GM23338 (cell line): ENCODE measurements around the gene PPM1N. TPM values are rescaled to one million over a fixed set of nuclear protein-coding genes. Genes with fewer than 3 reads are reported as not detected.

Experiments
- ATAC-seq: fragments of 200-7000 bp; cut with Tn5 transposase; 3 replicates; pipeline ENCODE4 v1.9.1; 2020
- DNase-seq: peaks from one replicate; pipeline ENCODE4 v3.0.0-alpha.2; 2015; ENCODE audit warnings: low spot score
- H2AFZ ChIP-seq: fragments of 200-600 bp; sonication (generic); 2 replicates; pipeline ENCODE4 v1.8.0; 2016; ENCODE audit warnings: antibody characterized with exemption, mild to moderate bottlenecking, moderate library complexity
- H3F3A ChIP-seq: fragments of 200-600 bp; sonication (generic); replicated peaks from 2 replicates; pipeline ENCODE4 v1.8.0; 2017; ENCODE audit warnings: antibody characterized with exemption, mixed run types, low read depth
- H3K27ac ChIP-seq: fragments of 200-600 bp; sonication (generic); 2 replicates; pipeline ENCODE4 v1.6.1; 2016; ENCODE audit warnings: low read depth
- H3K27me3 ChIP-seq: fragments of 200-600 bp; sonication (generic); 2 replicates; pipeline ENCODE4 v1.8.0; 2016; ENCODE audit warnings: mild to moderate bottlenecking, mixed run types, moderate library complexity; ENCODE audit not compliant: insufficient read depth
- H3K36me3 ChIP-seq: fragments of 200-600 bp; sonication (generic); 2 replicates; pipeline ENCODE4 v1.8.0; 2016; ENCODE audit warnings: mild to moderate bottlenecking; ENCODE audit not compliant: insufficient read depth
- H3K4me1 ChIP-seq: fragments of 200-600 bp; sonication (generic); 2 replicates; pipeline ENCODE4 v1.8.0; 2016; ENCODE audit warnings: mild to moderate bottlenecking, moderate library complexity; ENCODE audit not compliant: insufficient read depth
- H3K4me2 ChIP-seq: fragments of 200-600 bp; sonication (generic); 2 replicates; pipeline ENCODE4 v1.7.1; 2017; ENCODE audit warnings: mixed run types
- H3K4me3 ChIP-seq: fragments of 200-600 bp; sonication (generic); 2 replicates; pipeline ENCODE4 v1.6.1; 2016; ENCODE audit warnings: mixed run types
- H3K79me2 ChIP-seq: fragments of 200-600 bp; sonication (generic); replicated peaks from 2 replicates; pipeline ENCODE4 v1.8.0; 2017; ENCODE audit warnings: mild to moderate bottlenecking; ENCODE audit not compliant: insufficient read depth
- H3K9me2 ChIP-seq: fragments of 200-600 bp; sonication (generic); 2 replicates; pipeline ENCODE4 v1.8.0; 2017; ENCODE audit not compliant: insufficient read depth
- H4K20me1 ChIP-seq: fragments of 200-600 bp; sonication (generic); replicated peaks from 2 replicates; pipeline ENCODE4 v1.8.0; 2017; ENCODE audit warnings: mild to moderate bottlenecking; ENCODE audit not compliant: insufficient read depth
- H3K27ac Mint-ChIP-seq: 2 replicates; pipeline ENCODE4 v1.8.0; 2020; ENCODE audit warnings: inconsistent platforms, mild to moderate bottlenecking, moderate library complexity, mixed read lengths
- H3K27me3 Mint-ChIP-seq: 3 replicates; pipeline ENCODE4 v1.8.0; 2022; ENCODE audit warnings: low read depth, mild to moderate bottlenecking, moderate library complexity, mixed read lengths, inconsistent platforms; ENCODE audit not compliant: insufficient read depth, poor library complexity
- H3K36me3 Mint-ChIP-seq: 3 replicates; pipeline ENCODE4 v1.8.0; 2021; ENCODE audit warnings: low read depth, mild to moderate bottlenecking, inconsistent platforms, moderate library complexity, mixed read lengths
- H3K4me1 Mint-ChIP-seq: 3 replicates; pipeline ENCODE4 v1.8.0; 2020; ENCODE audit warnings: mild to moderate bottlenecking, inconsistent platforms, mixed read lengths
- H3K4me3 Mint-ChIP-seq: 3 replicates; pipeline ENCODE4 v1.8.0; 2021; ENCODE audit warnings: moderate library complexity, mild to moderate bottlenecking, inconsistent platforms, mixed read lengths
- H3K9me3 Mint-ChIP-seq: 3 replicates; pipeline ENCODE4 v1.8.0; 2020; ENCODE audit warnings: moderate library complexity, mild to moderate bottlenecking, inconsistent platforms, mixed read lengths
- CREB1 ChIP-seq: fragments of 250-450 bp; sonication (Bioruptor Pico); IDR thresholded peaks from 2 replicates; pipeline ENCODE4 v1.5.0; 2020; ENCODE audit warnings: low read depth, mild to moderate bottlenecking, moderate library complexity
- JUNB ChIP-seq: IDR thresholded peaks from one replicate; pipeline ENCODE4 v1.6.1; 2016; ENCODE audit warnings: antibody characterized with exemption; ENCODE audit not compliant: unreplicated experiment
- NANOG ChIP-seq: IDR thresholded peaks from 2 replicates; pipeline ENCODE4 v1.6.1; 2016; ENCODE audit warnings: antibody characterized with exemption, borderline replicate concordance
- POLR2AphosphoS5 ChIP-seq: IDR thresholded peaks from 2 replicates; pipeline ENCODE4 v1.6.1; 2016; ENCODE audit warnings: antibody characterized with exemption, low read depth
- STAT1 ChIP-seq: IDR thresholded peaks from one replicate; pipeline ENCODE4 v1.6.1; 2016; ENCODE audit warnings: antibody characterized with exemption; ENCODE audit not compliant: unreplicated experiment
- ZNF114 ChIP-seq: fragments of 250-450 bp; sonication (Bioruptor Pico); IDR thresholded peaks from 2 replicates; pipeline ENCODE4 v1.5.0; 2020; ENCODE audit warnings: mild to moderate bottlenecking, moderate library complexity
- ZNF462 ChIP-seq: fragments of 250-450 bp; sonication (Bioruptor Pico); IDR thresholded peaks from 2 replicates; pipeline ENCODE4 v1.5.0; 2020; ENCODE audit warnings: mild to moderate bottlenecking, moderate library complexity
- polyA plus RNA-seq: library from polyadenylated mRNA; unstranded; fragments of >200 nt; fragmentation: Nextera tagmentation; extraction: Ambion mirVana; gene quantifications from 2 replicates; pipeline ENCODE4 v1.2.1, GENCODE V29; 2016
- total RNA-seq: library from RNA; depleted of rRNA; stranded (reverse); fragments of >200 nt; shearing (Covaris generic); gene quantifications from 2 replicates; pipeline ENCODE4 v1.2.3, GENCODE V29; 2014
- TF ChIP-seq, protein P1 (sequence below): IDR thresholded peaks from 2 replicates; pipeline ENCODE4 v1.6.1; 2016; ENCODE audit warnings: antibody characterized with exemption
- TF ChIP-seq, protein P2 (sequence below): IDR thresholded peaks from one replicate; pipeline ENCODE4 v1.6.1; 2018; ENCODE audit warnings: antibody characterized with exemption; ENCODE audit not compliant: unreplicated experiment

Gene PPM1N
- total and polyA plus RNA-seq, 2 experiments from 2014 or later: 15.2 to 25.1 TPM

- TF ChIP-seq ZNF462 (CRISPR knock-in tag) (no peak), ZNF114 (CRISPR knock-in tag) (no peak), STAT1 (no peak), POLR2AphosphoS5 (no peak), JUNB (no peak)
Observed at GRCh38 chr19:45462174-45462573, 36.1 kb upstream of the PPM1N start (continued).

DNA sequence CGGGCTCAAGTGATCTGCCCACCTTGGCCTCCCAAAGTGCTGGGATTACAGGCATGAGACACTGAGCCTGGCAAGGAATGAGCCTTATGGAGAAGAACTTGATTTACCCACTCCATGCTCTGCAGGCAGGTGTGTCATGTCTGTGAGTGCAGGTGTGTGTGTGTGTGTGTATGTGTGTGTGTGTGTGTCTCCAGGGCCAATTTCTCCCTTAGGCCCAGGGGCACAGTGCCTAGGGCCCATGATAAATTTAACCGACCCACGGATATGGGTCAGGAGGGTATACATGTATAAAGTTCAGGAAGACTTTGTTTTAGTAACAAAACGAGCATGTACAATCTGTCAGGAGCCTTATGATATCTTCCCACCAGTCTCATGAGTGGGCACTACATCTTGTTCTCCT lies 35.0 kb upstream of the PPM1N start:
- Mint-ChIP-seq H3K4me1 (peaks cover 6% of the 10 kb centered on the region), H3K27me3 (peaks cover 11% of the 10 kb centered on the region), H3K9me3 (no peaks in the 10 kb centered on the region; the same call in 2 of the 3 replicates), H3K4me3 (no peak overlapping the region), H3K36me3 (no peaks in the 10 kb centered on the region), H3K27ac (no peak overlapping the region)
- Histone ChIP-seq H3K9me2 (no peaks in the 10 kb centered on the region), H3K36me3 (no peaks in the 10 kb centered on the region), H4K20me1 (no peaks in the 10 kb centered on the region; the same call in 1 of the 2 replicates), H3K27me3 (peaks cover 16% of the 10 kb centered on the region), H3K79me2 (no peaks in the 10 kb centered on the region), H3K4me3 (no peak overlapping the region), H3K4me2 (no peak overlapping the region), H2AFZ (no peak overlapping the region), H3F3A (peaks cover 6% of the 10 kb centered on the region), H3K27ac (no peak overlapping the region), H3K4me1 (peaks cover 9% of the 10 kb centered on the region; the same call in 1 of the 2 replicates)
- no peak for ATAC-seq
- no peak for DNase-seq
- TF ChIP-seq, protein P1, sequence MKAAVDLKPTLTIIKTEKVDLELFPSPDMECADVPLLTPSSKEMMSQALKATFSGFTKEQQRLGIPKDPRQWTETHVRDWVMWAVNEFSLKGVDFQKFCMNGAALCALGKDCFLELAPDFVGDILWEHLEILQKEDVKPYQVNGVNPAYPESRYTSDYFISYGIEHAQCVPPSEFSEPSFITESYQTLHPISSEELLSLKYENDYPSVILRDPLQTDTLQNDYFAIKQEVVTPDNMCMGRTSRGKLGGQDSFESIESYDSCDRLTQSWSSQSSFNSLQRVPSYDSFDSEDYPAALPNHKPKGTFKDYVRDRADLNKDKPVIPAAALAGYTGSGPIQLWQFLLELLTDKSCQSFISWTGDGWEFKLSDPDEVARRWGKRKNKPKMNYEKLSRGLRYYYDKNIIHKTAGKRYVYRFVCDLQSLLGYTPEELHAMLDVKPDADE: no peak
- TF ChIP-seq POLR2AphosphoS5: no peak
- TF ChIP-seq CREB1 (CRISPR knock-in tag): no peak
- no peak for TF ChIP-seq ZNF114 (CRISPR knock-in tag)
- TF ChIP-seq, protein P2, sequence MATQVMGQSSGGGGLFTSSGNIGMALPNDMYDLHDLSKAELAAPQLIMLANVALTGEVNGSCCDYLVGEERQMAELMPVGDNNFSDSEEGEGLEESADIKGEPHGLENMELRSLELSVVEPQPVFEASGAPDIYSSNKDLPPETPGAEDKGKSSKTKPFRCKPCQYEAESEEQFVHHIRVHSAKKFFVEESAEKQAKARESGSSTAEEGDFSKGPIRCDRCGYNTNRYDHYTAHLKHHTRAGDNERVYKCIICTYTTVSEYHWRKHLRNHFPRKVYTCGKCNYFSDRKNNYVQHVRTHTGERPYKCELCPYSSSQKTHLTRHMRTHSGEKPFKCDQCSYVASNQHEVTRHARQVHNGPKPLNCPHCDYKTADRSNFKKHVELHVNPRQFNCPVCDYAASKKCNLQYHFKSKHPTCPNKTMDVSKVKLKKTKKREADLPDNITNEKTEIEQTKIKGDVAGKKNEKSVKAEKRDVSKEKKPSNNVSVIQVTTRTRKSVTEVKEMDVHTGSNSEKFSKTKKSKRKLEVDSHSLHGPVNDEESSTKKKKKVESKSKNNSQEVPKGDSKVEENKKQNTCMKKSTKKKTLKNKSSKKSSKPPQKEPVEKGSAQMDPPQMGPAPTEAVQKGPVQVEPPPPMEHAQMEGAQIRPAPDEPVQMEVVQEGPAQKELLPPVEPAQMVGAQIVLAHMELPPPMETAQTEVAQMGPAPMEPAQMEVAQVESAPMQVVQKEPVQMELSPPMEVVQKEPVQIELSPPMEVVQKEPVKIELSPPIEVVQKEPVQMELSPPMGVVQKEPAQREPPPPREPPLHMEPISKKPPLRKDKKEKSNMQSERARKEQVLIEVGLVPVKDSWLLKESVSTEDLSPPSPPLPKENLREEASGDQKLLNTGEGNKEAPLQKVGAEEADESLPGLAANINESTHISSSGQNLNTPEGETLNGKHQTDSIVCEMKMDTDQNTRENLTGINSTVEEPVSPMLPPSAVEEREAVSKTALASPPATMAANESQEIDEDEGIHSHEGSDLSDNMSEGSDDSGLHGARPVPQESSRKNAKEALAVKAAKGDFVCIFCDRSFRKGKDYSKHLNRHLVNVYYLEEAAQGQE: no peak
- TF ChIP-seq NANOG: no peak
- no peak for TF ChIP-seq JUNB
